GM19025 (cell line): ENCODE measurements around the gene POLR3F.

Experiments
- ATAC-seq: cut with Tn5 transposase; IDR thresholded peaks from one replicate; pipeline ENCODE4 v1.9.1; 2021; ENCODE audit warnings: mild to moderate bottlenecking, low read depth, moderate library complexity; ENCODE audit not compliant: unreplicated experiment

POLR3F gene, protein sequence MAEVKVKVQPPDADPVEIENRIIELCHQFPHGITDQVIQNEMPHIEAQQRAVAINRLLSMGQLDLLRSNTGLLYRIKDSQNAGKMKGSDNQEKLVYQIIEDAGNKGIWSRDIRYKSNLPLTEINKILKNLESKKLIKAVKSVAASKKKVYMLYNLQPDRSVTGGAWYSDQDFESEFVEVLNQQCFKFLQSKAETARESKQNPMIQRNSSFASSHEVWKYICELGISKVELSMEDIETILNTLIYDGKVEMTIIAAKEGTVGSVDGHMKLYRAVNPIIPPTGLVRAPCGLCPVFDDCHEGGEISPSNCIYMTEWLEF

DNA sequence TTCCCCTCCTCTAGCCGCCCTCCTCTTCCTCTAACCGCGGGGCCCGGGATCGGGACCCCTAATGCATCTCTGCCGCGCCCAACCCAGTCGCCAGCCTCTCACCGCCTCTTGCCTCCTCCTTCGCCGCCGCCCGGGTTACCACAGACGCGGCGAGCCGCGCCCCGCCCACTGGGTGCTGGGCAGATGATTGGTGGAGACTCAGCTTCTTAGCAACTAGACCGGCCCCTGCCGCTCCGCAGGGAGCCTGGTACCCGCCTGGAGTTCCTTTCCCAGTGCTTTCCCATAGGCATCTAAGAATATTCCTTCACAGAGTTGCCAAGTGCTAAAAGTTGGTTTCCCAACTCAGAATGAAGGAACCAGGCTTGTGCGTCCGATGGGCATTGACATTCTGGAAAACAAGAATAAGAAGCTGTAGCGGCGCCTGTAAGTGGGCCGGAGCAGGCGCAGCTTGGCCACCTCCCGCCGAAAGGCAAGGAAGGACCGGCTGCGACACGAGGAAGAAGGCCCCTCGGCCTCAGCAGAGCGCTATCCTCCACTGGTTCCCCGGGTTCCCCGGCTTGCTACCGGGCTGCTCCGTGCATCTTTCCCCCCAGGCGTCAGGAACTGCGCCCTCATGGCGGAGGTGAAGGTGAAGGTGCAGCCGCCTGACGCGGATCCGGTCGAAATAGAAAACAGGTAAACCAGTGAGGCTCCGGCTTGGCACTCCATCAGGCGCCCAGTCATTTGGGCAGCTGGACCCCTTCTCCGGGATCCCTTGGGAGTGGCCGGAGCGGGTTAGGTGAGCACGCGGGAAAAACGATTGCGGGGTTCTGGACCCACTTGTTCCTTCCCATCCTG is at the start of gene POLR3F, which contains the start of gene DZANK1:
Gene POLR3F (plus strand): TSS at position 497 of the 837 bp plus-strand sequence. CDS start 117 bp downstream, at position 614.
Gene DZANK1 (minus strand): TSS at position 137 of the 837 bp plus-strand sequence. CDS start 1,672 bp downstream, outside the sequence.
- peak; percentile 98 for ATAC-seq

DNA sequence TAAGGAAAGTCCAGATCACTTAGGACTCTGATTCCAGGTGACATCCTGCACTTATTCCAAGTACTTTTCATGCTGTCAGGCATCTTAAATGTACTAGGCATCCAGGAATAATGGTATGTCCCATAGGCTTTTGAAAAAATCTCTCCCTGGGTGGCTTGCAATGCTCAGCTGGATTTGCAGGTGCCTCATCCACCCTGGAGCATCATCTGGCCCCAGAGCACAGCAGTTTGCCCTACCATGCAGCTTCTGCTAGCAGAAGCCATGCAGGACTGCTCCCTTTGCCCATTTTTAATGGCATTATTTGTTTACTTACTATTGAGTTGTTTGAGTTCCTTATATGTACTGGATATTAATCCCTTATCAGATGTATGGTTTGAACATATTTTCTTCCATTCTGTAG is 45.6 kb upstream of the POLR3F start:
- no peak for ATAC-seq

DNA sequence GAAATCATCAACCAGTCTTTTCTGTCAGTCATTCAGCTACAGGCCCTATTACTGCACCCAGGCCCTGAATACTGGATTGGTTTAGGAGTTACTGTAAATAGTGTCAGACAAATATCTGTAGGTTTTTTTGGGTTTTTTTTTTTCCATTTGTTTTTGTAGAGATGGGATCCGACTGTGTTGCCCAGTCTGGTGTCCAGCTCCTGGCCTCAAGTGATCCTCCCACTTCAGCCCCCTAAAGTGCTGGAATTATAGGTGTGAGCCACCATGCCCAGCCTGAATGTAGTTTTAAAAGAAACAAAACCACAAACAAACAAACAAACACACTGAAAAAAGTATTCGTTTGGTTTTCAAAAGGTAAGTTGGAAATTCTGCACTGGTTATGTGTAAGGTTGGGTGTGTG is 40.0 kb upstream of the POLR3F start:
- ATAC-seq = no peak

DNA sequence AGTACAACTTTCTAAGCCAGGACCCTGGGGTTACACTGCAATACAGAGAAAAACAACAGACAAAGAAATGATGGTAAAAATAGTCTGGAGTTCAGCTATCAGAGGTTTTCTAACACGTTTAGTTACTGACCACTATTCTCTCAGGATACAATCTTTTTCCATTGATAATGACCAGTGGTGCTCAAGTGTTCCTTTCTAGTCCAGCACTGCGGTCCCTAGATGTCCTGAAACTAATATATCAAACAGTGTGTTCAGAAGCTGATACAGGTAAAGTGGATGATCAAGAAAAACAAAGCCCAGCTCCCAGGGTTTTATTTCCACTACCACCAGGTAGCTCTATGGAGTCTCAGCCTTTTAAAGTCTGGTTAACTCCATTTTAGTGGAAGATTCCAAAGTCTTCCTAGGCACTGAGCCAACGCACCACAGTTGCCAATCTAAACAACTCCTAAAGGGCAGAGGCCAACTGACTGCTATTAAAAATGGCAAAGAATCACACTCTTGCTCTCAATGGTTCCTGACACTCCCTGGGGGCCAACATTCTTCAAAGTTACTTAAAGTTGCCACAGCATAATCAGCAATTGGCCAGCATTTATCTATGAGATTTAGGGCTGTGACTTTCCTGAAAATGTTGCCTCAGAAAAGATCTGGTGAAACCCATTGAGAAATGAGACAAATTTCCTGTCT is 38.6 kb upstream of the POLR3F start:
- ATAC-seq = no peak

DNA sequence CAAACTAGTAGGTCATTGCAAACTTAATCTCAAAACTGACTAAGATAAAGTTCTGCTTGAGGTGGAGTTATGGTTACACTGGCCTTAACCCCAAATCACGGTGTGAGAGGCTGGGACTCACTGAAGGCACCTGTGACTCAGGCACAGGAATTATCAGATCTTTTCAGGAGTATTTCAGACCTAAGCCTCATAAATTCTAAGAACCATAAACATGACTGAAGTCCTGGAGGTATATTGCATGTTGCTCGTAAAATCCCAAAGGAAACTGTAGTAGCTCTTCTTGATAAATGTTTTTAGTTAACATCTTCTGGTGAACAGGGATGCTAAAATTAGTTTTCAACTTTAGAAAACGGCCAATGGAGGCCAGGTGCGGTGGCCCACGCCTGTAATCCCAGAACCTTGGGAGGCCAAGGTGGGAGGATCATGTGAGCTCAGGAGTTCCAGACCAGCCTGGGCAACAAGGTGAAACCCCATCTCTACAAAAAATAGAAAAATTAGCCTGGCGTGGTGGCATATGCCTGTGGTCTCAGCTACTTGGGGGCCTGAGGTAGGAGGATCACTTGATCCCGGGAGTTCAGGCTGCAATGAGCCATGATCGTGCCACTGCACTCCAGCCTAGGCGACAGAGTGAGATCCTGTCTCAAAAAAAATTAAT is 36.9 kb upstream of the POLR3F start:
- no peak for ATAC-seq

DNA sequence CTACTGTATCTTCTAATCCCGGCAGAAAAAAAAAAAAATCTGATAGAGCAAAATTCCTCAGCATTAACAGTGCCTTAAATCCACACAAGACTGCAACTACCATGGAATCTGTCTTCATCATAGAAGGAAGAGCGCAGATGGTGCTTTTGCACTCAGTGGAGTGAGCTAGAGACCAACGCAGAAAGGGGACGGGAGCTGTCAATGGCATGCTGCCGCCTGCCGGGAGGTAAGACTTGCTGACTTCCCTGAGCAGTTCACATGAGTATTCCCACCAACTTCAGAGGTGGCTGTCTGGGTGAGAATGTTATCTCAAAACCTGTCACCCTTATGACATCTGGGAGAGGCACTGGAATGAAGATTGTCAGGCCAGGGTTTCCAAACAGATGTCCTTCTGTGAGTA is 36.0 kb upstream of the POLR3F start:
- ATAC-seq = no peak

DNA sequence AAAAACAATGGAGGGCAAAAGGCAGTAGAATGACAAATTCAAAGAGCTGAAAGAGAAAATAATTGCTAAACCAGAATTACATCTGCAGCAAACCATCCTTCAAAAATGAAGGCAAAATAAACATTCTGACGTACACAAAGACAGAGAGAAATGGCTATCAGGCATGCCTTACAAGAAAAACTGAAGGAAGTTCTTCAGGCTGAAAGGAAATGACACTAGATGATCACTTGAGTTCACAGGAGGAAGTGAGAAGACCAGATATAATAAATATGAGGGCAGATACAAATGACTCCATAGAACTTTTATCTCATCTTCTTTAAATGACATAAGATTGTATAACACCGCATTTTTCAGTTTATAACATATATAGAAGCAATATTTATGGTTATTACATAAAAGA is 30.3 kb upstream of the POLR3F start:
- ATAC-seq = no peak

DNA sequence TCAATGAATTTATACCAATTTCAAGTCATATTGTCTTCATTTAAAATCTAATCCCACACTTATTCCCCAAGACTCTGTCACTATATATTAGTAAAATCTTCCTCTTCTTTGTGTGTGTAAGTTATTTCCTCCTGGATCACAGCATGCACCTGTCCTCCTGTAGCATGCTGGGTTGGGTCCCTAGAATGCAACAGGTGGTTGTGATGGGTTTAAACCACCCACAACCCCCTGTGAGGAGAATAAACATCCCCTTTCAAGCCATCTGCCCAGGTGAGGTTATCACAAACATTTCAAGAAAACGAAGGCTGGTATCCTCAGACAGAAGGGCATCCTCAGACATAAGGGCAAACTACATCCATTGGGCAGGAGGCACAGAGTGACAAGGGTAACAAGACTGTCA is 26.8 kb upstream of the POLR3F start:
- no peak for ATAC-seq

DNA sequence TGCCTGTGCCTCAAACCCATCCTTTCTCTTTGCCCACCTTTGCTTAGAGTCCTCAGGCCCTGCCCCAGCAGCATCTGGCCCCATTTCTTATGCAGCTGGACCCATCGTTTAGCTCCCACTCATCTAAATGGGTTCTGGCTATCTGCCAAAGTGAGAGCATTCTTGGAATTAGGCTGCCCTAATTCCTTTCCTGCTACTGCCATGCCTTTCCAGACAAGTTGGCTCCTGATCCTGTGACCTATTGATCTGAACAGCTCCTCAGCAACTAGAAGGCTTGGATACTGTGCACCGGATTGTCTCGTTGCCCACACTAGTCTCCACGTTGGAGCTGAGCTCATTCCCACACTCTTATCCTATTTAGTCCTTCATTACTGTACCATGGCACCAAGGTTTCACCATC is 23.3 kb upstream of the POLR3F start:
- ATAC-seq = no peak

DNA sequence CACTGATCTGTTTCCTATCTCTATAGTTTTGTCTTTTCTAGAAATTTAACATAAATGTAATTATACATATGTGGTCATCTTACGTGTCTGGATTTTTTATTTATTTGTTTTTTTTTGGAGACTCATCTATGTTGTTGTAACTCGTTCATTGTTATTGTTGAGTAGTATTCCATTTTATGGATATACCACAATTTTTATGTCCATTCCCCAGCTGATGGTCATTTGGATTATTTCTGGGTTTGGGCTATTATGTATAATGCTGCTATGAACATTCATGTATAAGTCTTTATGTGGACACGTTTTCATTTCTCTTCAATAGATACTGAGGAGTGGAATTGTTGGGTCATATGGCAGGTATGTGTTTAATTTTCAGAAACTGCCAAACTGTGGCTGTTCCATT is 10.6 kb upstream of the POLR3F start:
- ATAC-seq = no peak

DNA sequence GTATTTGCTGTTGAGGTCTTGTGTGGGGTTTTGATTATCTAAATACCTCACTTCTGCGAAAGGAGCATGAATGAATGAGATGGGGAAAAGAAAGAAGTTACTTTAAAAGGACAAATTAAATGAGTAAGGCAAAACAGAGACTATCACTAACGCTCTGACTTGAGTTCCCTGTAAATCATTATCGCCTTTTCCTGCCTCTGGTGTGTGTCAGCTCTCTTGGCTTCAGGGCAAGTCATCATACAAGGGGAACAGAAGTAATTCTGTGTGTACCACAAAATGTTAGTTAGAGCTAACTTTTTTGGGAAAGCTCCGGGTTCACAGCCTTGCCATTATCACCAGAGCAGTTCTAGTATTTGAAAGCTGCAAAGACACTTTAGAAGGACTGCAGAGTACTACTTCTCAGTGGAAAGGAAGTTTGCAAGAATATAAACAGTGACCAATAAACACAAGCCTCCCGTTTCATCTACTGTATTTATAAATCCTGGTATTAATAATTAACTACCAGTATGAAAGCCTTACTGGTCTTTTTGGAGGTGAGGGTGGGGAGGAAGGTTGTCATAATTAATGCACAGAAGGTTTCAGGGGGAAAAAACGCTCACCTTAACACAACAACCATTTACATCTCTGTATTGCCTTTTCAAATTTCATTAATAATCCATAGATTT is 1.5 kb upstream of the POLR3F start:
- no peak for ATAC-seq

DNA sequence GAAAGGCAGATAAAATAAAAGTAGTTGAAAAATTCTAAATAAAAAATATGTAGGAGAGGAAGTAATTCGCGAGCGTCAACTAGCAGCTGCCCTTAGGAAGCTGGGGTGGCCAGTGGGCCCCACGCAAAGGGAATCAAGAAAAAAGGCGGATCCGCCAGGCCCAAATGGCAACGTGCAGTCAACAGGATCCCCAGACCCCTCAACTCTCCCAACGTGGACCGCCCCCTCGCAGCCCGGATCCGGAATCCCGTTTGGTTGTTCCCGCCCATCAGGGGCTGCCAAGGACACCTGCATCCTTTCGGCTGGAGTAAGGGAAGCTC is 656 bp upstream of the POLR3F start:
- ATAC-seq = peak; percentile 27

DNA sequence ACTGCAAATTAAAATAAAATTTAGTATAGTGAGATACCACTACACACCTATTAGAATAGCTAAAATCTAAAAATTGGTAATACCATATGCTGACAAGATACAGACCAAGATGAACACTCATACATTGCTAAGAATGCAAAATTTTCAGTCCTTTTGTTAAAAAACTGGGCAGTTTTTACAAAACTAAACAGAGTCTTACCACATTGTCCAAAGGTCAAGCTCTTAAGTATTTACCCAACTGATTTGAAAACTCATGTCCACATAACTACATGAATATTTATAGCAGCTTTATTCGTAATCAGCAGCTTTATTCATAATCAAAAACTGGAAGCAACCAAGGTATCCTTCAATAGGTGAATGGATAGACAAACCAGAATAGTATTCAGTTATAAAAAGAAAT is 10.0 kb downstream of the POLR3F start:
- no peak for ATAC-seq

DNA sequence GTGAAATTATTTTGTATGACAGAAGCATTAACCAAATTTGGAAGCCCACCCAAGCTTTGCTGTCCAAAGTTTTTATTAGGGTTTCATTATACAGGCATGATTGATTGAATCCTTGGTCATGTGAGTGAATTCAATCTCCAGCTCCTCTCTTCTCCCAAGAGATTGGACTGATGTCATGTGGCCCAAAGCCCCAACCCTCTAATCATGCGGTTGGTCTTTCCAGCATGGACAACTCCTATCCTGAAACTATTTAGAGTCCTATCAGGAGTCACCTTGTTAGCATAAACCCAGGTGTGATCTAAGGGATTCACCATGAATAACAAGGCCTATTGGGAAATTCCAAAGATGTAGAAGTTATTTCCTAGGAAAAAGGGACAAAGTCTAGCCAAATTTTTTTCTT is 10.6 kb downstream of the POLR3F start:
- no peak for ATAC-seq

DNA sequence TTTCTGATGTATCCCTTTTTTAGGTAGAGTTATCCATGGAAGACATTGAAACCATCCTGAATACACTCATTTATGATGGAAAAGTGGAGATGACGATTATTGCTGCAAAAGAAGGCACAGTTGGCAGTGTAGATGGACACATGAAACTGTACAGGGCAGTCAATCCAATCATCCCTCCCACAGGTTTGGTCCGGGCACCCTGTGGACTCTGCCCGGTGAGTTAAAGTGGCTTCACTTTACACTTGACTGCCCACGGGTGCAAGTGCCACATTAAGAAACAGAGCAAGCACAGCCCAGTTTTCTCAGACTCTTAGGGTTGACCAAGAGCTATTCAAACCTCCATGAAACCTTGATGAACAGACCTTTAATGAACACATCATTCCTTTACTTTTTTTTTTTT is 14.4 kb downstream of the POLR3F start:
- no peak for ATAC-seq

DNA sequence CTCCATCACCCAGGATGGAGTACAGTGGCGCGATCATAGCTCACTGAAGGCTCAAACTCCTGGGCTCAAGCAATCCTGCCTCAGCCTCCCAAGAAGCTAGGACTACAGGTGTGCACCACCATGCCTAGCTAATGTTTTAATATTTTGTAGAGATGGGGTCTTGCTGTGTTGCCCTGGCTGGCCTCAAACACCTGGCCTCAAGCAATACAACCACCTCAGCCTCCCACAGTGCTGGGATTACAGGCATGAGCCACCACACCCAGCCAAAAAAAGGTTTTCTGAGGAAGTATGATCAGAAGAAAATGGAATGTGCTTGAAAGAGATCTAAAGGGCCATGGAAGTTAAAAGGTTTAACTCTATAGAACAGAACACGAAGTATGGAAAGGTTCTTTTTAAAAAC is 21.1 kb downstream of the POLR3F start:
- no peak for ATAC-seq

DNA sequence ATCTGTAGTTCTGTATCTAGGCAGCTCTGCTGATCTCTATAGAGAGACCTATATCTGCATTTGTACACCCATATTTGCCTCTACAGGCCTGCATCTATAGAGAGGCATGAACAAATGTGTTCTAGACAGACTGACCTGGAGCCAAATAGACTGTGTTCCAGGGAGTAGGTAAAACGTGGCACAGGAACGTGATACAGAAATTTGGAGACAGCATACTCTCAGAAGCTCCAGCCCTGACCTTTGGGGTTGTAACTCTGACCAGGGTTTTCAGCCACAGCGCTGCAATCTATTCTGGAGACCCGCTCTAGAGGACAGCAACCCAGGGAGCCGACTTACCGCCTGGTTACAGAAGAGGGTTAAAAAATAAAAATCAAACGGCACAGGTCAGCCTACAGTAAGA is 28.9 kb downstream of the POLR3F start:
- no peak for ATAC-seq

DNA sequence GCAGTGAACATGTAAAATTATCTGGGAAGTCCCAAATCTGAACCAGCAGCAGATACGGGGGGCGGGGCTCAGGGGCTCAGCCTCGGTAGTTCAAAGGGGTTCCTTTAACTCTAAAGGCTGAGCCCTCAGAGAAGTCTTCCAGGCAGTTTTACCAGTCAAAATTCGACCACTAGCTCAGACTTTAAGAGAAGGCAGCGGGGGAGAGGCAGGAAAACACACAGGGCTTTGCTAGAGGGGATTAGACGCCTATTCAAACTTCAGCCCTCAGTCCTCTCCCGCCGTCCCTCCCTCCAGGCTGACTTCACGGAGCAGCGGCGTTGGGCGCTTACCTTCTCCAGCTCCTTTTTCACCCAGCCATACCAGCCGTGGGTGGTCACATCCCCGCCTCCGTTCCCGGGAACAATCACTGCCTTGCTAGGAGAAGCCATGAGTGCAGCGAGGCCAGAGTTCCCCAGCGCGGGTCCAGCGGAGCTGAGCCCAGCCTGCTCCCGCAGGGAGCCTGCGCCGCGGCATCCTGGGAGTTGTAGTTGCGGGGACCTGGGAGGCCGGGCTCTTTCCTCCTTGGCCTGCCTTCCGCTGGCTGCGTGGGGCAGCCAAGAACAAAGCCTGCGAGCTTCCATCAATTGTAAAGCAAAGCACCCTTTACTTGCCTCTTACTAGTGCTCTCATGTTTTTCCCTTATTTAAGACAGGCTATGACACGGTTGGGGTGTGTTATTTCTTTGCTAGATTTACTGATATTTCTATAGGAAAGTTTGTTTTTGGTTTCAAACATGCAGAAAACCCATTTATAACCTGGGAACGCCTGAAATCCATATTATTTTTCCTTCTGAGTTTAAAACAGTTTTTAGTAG is 29.8 kb downstream of the POLR3F start, which contains the start of gene RBBP9:
Gene RBBP9 (minus strand): TSS at position 486 of the 853 bp plus-strand sequence. CDS start 58 bp downstream, at position 428.
- peak; percentile 97 for ATAC-seq

DNA sequence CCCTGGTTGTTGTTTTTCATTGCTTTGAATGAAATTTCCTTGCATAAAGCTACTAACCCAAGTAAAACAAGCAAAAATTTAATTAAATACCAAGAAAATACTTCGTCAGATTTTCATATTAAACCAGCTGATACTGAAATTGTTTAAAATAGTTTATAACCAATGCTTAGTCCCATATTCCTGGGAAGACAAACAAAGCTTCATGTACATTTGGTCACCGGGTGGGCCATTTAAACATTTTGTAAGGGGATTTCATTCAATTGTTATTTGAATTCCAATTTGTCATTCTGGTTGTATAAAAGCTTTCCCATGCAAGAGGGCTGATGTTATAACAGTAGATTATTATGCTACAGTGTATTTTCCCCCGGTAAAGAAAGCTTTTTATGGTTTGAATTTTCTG is 30.4 kb downstream of the POLR3F start:
- no peak for ATAC-seq
